Stimulated activated CD8-positive, alpha-beta memory T cell treated with anti-CD3 and anti-CD28 coated beads, Interleukin-2, amount 100 ng/mL, for 48 hours (primary cell): ENCODE data around the gene DNAJC30.
"Not testable (repeated sequence)": the region's sequence is repeated elsewhere in the genome, so short reads cannot be mapped to it uniquely, and the experiment has no call there.

Experiments used
- DNase-seq, 2 donors: peaks; one replicate each; pipeline ENCODE4 v3.0.0-alpha.2; 2020; ENCODE audit warnings: low read depth in 2 of 2

The DNAJC30 gene

GRCh38 chr7:73682745-73683055, 553 bp downstream of the DNAJC30 start:
- no peak for DNase-seq

DNA sequence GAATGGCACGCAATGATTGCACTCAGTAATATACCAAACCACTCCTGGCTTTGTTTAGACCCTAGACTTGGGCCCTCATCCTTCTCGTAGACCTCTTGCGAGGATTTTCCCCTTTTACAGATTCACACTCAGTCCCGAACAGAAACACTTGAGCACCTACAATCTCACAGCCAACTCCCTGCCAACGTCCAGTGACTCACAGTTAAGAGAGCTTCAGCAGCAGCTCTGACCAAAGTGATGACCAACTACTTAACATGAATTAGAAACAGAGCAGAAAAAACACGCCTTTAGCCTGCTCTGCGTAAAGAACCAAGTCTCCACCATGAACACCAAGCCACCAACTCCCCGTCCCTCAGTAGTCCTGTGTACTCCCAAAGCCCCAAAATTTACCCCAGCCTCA, 2.2 kb downstream of the DNAJC30 start:
- DNase-seq, result no peak

DNA sequence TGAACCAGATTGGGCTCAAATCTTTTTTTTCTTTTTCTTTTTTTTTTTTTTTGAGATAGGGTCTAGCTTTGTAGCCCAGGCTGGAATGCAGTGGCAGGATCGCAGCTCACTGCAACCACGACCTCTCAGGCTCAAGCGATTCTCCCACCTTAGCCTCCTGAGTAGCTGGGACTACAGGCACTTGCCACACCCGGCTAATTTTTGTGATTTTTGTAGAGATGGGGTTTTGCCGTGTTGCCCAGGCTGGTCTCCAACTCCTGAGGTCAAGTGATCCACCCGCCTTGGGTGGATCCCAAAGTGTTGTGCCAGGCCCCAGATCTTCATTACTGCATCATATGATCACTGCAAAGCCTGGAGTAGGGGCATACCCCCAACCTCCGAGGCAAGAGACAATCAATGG, 2.8 kb downstream of the DNAJC30 start:
- DNase-seq, result no peak

- DNase-seq, result no peak
These were observed 3.5 kb downstream of the DNAJC30 start for GRCh38 chr7:73679709-73680108.

DNA sequence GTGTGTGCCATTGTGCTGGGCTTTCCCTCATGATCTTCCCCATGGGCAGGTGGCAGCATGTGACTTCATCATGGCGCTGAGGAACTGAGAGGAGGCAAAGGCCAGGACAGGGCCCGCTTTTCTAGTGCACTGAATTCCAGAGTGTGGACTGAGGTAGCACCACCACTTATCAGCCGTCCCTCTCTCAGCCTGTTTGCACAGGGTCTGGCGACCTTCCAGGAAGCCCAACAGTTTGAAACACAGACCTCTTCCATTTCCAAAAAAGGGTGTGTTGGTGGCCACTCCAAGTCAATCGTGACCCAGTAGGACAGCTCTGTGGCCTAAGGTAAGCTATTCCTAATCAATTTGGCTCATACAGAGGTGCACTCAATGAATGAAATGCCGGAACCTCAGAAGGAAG, 4.4 kb downstream of the DNAJC30 start:
- DNase-seq, result no peak

DNA sequence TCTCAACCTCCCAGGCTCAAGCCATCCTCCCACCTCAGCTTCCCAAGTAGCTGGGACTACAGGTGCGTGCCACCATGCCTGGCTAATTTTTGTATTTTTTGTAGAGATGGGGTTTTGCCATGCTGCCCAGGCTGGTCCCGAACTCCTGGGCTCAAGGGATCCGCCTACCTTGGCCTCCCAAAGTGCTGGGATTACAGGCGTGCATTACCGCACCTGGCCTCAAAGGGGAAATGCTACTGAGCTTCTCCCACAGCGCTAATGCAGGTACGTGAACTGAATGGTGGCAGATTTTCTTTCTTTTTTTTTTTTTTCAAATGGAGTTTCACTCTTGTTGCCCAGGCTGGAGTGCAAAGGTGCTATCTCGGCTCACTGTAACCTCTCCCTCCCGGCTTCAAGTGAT, 7.2 kb downstream of the DNAJC30 start:
- not testable (repeated sequence) for DNase-seq

DNA sequence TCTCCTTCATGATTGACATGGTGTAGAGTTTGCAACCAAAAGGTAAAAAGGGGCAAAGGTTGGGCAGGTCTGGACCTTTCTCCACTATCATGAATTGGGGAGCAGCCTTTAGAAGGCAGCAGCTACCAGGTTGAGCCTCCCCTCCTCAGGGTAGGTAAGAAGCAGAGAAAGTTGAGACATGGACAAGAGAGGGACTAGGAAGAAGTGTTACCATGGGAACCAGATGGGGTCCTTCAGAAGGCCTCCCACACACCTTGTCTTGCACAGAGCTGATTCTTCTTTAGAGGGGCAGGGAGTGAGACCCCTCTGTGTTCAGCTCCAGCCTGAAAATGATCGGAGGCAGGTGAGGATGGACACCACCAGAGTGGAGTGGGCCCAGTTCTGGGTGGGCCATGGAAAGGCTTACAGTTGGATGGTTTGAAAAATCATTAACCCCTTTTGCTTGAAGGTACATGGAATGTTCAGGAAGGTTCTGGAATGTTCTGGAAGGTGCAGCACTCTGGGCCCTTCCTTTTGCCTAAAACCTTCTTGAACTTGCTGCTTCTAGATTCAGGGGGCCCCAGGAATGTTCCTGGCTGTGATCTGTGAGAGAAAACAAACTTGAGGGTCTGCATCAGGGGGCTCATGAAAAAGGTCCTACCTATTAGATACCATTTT, 8.7 kb downstream of the DNAJC30 start:
- DNase-seq, result no peak

DNA sequence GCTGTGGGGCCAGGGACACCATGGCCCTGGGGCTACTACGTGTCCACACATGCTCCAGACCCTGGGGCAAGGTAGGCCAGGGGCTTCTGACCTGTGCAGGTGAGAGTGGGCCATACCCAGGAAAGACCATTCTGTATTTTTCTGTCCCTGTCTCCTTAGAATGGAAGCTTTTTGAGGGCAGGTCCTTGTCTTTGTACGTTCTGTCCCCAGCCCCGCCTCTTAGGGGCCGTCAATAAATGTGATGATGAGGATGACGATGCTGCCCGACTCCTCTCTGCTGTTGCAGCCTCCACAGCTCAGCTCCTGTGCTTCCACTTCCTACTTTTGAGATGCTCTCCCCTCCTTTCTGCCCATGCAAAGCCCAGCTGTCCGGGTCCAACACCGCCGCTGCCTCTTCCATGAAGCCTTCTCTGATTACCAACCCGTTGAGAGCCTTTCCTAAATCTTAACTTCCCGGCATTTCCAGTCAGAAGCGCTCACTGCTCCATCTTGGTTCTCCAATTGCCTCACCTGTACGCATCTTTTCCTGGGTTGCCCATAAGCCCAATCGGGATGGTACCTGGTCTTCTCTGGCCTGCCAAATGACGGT, 11.3 kb downstream of the DNAJC30 start:
- DNase-seq, result no peak

DNA sequence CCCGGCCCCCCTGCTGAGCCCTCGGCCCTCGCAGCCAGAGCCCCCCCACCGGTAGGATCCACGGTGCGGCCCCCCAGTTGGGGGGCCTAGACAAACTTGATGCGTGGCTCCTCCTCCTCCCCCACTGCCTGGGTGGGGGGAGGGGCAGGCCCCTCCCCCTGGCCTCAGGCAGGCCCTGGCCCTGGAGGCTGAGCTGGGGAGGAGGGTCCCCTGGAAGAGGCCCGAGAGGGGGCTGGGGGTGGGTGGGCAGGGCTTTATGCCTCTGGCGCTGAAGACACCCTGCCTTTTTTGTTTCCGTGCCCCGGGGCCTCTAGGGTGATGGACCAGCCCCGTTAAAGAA, 12.0 kb downstream of the DNAJC30 start:
- DNase-seq, result no peak

DNA sequence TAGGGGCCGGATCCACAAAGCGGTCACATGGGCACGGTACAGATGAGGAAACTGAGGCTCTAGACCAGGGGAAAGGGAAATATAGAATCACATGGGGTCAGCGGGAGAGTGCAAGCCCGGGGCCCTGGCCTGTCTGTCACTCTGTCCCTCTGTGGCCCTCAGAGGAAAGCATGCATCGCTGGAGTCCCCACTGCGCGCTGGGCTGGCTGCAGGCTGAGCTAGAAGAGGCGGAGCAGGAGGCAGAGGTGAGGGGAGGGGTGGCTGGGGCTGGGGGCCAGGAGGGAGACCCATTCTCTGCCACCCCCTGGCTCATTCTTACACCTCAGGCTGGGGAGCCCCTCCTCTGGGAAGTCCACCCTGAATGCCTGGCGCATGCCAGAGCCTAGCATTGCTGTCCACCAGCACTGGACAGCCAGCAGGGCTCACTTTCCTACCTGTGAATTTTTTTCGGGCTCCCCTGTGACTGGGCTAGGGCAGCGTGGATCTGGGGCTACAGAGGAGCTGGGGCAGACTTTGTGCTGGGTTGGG, 13.3 kb downstream of the DNAJC30 start:
- DNase-seq, result no peak

DNA sequence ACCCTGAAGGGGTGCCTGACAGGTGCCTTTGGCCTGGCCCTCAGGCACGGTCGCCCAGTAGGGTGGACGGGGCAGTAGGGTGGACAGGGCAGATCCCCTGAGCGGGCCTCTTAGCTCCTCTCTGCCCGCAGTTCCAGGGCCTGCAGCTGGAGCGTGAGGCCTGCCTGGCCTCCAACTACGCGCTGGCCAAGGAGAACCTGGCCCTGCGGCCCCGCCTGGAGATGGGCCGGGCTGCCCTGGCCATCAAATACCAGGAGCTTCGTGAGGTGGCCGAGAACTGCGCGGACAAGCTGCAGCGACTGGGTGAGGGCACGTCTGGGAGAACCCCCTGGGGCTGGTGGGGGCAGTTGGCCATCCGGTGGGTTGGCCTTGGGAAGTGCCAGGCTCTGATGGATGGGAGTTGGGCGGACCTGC, 14.0 kb downstream of the DNAJC30 start:
- no peak for DNase-seq

- no peak for DNase-seq
These were observed 14.4 kb downstream of the DNAJC30 start for GRCh38 chr7:73668886-73669230.

DNA sequence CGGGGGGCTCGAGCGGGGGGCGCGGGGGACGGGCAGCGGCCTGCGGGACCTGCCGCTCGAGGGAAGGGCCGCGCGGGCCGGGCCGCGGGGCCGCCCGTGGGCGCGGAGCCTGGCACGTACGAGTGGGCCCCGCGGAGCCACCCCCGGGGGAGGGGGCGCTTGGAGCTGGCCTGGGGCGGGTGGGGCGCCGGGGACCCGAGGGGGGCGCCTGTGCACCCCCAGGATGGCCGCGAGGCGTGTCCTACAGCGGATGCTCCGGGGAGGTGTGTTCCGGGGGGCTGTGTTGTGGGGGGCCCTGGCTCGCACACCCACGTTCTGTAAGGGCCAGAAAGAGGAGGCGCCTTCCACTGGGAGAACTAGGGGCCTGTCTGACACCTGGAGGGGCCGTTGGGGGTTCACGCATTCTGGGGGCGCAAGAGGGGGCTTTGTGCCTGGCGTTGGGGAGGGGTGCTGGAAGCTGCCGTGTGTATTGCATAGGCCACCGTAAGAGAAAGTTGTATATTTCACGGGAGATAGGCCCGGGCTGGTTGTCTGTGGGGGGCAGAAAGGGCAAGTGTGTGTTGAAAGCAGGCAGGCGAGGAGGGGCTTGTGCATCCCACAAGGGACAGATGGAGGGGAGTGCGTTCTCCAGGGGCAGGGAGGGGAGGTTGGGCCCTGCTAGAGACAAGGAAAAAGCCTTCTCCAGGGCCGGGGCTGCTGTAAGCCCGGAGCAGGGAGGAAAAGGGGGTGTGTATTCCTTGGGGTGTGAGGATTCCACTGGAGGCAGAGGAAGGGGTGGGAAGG, 15.0 kb downstream of the DNAJC30 start:
- no peak for DNase-seq

DNA sequence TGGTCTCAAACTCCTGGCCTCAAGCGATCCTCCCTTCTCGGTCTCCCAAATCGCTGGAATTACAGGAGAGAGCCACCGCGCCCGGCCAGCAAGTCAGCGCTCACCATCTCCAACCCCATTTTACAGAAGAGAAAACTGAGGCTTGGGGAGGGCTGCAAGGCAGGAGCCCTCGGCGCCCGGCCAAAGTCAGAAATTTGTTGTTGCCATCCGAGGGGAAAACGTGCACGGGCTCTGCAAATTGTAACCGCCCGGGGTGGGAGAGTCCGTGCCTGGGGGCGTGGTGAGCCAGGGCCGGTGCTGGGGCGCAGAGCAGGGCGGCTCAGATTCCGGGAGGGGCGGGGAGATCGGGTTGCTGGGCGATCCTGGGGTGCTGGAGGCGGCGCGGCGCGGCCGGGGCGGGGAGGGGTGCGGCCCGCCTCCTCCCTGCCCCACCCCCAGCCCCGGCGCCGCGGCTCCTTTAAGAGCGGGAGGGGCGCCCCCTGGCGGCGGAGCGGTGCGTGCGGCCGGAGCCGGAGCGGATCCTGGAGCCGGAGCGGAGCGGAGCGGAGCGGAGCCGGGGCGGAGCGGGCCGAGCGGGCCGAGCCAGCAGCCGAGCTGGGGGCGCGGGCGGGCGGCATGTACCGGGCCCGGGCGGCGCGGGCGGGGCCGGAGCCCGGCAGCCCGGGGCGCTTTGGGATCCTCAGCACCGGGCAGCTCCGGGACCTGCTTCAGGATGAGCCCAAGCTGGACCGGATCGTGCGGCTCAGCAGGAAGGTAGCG, 15.7 kb downstream of the DNAJC30 start, which contains the start of gene VPS37D:
VPS37D (plus strand) TSS at position 488 of the 759 bp plus-strand sequence; CDS start at position 616, 128 bp downstream.
- DNase-seq, result peak; percentile 90

- no peak for DNase-seq
These were observed 20.2 kb downstream of the DNAJC30 start for GRCh38 chr7:73663033-73663432.

DNA sequence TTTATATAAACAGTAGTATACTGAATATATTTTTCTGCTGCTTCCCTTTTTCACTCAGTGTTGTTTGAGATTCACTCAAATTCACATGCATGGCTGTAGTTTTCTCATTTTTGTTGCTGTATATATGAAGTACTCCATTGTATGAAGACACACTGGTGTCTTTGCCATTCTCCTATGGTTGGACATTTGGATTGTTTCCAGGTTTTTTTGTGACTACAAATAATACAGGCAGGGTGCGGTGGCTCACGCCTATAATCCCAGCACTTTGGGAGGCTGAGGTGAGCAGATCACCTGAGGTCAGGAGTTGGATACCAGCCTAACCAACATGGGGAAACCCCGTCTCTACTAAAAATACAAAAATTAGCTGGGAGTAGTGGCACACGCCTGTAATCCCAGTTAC, 22.7 kb downstream of the DNAJC30 start:
- DNase-seq, result not testable (repeated sequence)

DNA sequence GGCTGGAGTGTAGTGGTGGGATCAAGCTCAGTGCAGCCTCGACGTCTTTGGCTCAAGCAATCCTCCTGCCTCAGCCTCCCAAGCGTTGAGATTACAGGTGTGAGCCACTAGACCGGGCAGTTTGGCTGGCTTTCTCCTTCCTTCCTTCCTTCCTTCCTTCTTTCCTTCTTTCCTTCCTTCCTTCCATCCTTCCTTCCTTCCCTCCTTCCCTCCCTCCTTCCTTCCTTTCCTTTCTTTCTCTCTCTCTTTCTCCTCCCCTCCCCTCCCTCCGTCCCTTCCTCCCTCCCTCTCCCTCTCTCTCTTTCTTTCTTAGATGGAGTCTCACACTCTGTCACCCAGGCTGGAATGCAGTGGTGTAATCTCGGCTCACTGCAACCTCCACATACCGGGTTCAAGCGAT, 23.3 kb downstream of the DNAJC30 start:
- no peak for DNase-seq

DNA sequence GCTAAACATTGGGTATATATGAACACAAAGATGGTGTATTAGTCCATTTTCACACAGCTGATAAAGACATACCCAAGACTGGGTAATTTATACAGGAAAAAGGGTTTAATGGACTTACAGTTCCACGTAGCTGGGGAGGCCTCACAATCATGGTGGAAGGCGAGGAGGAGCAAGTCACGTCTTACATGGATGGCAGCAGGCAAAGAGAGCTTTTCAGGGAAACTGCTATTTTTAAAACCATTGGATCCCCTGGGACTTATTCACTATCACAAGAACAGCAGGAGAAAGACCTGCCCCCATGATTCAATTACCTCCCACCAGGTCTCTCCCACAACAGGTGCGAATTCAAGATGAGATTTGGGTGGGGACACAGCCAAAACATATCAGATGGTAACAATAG, 27.9 kb downstream of the DNAJC30 start:
- not testable (repeated sequence) for DNase-seq

DNA sequence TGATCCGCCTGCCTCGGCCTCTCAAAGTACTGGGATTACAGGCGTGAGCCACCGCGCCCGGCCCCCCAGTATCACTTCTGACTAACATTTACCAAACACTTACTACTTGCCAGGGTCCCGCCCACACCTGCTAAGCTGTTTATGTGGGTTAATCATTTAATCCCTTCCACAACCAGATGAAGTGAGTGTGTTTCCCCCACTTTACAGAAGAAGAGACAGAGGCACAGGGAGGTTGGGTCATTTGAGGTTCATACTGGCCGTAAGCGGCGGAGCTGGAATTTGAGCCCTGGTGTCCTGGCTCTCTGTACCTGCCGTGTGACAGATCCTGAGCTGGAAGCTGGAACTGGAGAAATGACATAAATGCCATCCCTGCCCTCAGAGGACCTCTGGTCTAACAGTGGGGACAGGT, 30.7 kb downstream of the DNAJC30 start:
- DNase-seq, result no peak

DNA sequence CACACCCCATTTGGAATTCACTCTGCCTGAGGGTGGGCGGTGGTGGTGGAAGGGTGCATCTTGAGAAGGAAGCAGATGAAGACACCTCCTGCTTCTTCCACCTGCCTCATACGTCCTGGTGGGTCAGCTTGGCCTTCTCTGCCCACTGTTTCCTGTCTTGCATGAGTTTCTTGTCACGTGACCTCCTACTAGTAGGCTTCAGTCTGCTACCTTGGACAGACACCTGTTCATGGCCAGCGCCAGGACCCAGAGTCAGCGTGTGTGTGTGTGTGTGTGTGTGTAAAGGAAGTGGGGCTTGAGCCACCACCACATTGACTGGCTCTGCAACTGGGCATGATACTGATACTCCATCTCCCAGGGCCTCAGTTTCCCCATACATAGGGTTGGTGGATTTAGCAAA, 32.7 kb downstream of the DNAJC30 start:
- DNase-seq, result no peak

- DNase-seq, result no peak
These were observed 33.7 kb downstream of the DNAJC30 start for GRCh38 chr7:73649576-73649975.

GRCh38 chr7:73648593-73649332, 34.5 kb downstream of the DNAJC30 start:
- no peak for DNase-seq
